Measurements from ENCODE around the gene TAX1BP1. TPM values are rescaled to one million over a fixed set of nuclear protein-coding genes. Genes with fewer than 3 reads are reported as not detected.

Gene TAX1BP1
- total and polyA plus RNA-seq, 2 experiments from 2014 or later, result 47.6 to 91.4 TPM

DNA sequence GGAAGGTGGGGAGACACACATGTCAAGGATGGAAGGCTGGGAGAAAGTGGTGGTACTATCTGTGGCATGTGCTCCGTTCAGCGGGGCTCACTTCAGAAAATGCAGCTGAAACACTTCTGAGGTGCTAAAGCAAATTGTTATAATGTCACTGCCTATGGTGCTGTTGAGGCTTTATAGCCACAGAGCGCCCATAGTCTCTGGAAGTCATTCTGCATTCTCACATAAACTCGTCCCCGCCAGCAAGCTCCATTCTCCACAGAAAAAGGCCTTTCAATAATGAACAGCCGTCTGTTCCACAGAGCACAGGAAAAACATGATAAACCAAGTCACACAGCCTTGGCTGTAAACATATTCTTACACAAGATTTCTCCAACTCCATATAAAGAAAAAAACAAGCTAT is 131.9 kb downstream of the TAX1BP1 start:
- Histone ChIP-seq H3K27me3 (no peaks in the 10 kb centered on the region), H3K36me3 (no peaks in the 10 kb centered on the region), H3K4me1 (ENCODE audit: low read depth) (no peaks in the 10 kb centered on the region), H3K4me3 (no peak overlapping the region), H3K27ac (no peak overlapping the region), H3K9me3 (ENCODE audit: low read depth) (no peaks in the 10 kb centered on the region)
- no peak for TF ChIP-seq CTCF (IDR thresholded peaks at IDR 0.05; ENCODE audit: low read depth, low read length)
- no peak for DNase-seq (ENCODE audit: low read depth in 1 of 2, low spot score in 1 of 2)

DNA sequence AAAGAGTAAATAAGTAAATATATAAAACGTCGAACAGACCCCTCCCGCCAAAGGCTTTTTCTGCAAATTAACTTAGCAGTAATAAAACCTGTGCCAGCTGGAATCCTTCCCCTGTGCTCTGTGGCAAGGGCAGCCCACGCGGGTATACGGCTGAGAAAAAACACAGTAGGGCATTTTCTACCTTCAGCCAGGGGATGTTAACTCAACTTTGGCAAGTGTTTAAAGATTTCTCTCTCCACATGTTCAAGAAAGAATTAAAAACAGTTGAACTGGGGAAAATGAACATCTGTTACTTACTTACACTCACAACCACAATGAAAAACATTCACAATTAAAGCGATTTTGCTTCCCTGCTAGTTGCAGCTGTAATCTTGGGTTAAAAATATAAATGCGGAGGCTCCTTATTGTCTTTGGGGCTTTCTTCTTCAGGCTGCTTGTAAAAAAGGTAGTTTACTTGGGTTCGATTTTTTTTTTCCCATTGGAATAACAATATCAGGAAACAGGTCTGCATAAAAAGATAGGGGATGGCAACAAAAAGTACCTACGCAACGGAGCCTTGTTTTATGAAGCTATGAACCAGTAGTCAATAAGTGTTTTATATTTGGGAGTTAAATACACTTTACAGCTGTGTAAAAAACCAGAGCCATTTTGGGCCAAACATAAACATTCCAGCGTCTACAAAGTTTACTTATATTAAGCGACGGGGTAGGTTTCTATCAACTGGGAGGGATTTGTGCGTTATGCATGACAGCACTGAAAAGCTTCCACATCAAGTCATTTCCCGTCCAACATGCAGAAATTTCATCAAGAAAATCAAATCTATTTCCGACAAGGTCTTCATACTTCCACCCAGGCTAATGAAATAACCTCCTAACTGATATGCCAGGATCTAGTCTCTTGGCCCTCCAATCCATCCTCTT is 132.7 kb downstream of the TAX1BP1 start:
- Histone ChIP-seq H3K4me3 (no peak overlapping the region), H3K36me3 (no peaks in the 10 kb centered on the region), H3K27me3 (no peaks in the 10 kb centered on the region), H3K9me3 (ENCODE audit: low read depth) (no peaks in the 10 kb centered on the region), H3K4me1 (ENCODE audit: low read depth) (no peaks in the 10 kb centered on the region), H3K27ac (no peak overlapping the region)
- TF ChIP-seq CTCF (IDR thresholded peaks at IDR 0.05; ENCODE audit: low read depth, low read length), result no peak
- peak in 1 of 2 donors; percentile 7 for DNase-seq (ENCODE audit: low read depth in 1 of 2, low spot score in 1 of 2)

DNA sequence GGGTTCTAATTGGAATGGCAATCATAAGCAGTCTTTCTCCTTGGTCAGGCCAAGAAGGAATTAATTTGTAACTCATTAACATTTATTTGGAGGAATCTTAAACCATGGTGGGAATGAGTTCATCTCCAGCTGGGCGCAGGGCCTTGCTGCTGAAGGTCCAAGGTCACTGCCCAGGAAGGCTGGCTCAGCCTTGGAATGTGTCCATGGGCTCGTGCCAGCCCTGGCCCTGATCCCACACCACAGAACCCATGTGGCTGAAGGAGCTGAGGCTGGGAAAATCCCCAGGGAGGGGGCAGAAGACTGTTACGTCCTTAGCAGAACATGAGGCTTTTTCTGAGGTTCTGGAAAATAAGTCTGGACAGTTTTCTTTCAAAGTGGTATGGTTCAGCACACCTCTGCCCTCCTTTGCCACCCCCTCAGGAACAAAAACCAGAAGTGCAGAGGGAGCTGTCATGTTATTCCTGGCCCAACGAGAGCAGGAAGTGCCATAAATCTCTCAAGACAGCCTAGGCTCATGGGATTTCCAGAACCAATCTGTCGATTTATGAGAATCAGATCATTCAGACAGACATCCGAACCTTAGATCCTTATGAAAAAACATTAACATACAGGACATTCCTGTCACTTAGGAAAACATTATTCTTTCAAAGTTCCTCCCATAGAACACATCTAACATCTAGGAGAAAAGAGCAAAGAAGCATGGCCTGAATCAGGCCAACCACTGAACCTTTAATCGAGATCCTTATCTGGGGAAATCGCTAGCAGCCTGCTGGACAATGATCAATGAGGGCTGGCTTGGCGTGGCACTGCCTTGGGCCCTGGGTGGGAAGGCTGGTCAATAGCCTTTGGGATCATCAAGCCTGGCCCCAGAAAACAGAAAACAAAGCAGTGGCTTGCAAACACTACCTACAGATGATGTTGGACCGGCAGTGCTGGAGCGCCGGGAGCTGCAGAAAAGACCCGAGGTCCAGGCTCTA is 134.3 kb downstream of the TAX1BP1 start:
- Histone ChIP-seq H3K9me3 (ENCODE audit: low read depth) (no peaks in the 10 kb centered on the region), H3K36me3 (no peaks in the 10 kb centered on the region), H3K27ac (no peak overlapping the region), H3K27me3 (no peaks in the 10 kb centered on the region), H3K4me1 (ENCODE audit: low read depth) (no peaks in the 10 kb centered on the region), H3K4me3 (no peak overlapping the region)
- peak in 1 of 2 donors; percentile 63 for DNase-seq (ENCODE audit: low read depth in 1 of 2, low spot score in 1 of 2)
- no peak for TF ChIP-seq CTCF (IDR thresholded peaks at IDR 0.05; ENCODE audit: low read depth, low read length)

- no peak for TF ChIP-seq CTCF (IDR thresholded peaks at IDR 0.05; ENCODE audit: low read depth, low read length)
- H3K4me1 ChIP-seq (ENCODE audit: low read depth), result no peaks in the 10 kb centered on the region
- DNase-seq (ENCODE audit: low read depth in 1 of 2, low spot score in 1 of 2), result no peak
- no peak overlapping the region for H3K27ac ChIP-seq
- H3K9me3 ChIP-seq (ENCODE audit: low read depth), result no peaks in the 10 kb centered on the region
- no peaks in the 10 kb centered on the region for H3K27me3 ChIP-seq
- no peaks in the 10 kb centered on the region for H3K36me3 ChIP-seq
- H3K4me3 ChIP-seq, result no peak overlapping the region
Measured at GRCh38 chr7:27875061-27875460, 135.1 kb downstream of the TAX1BP1 start.

DNA sequence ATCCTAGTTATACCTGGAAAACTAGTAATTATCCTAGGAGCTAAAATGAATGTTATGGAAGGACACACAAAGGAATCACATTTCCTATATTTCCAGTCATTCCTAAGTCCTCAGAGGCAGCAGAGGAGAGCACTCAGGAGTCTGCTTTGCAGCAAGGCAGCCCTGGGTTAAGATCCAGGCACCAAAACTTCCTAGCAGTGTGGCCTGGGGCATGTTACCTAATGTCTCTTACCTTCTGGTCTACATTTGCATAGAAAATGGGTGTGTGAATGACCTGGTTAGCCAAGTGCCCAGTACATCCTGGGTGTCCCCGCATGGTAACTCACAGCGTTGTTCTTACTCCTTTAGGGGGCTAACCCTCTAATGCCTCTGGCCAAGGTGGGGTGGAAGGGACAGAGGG is 135.9 kb downstream of the TAX1BP1 start:
- Histone ChIP-seq H3K4me3 (no peak overlapping the region), H3K36me3 (no peaks in the 10 kb centered on the region), H3K27ac (no peak overlapping the region), H3K4me1 (ENCODE audit: low read depth) (no peaks in the 10 kb centered on the region), H3K9me3 (ENCODE audit: low read depth) (no peaks in the 10 kb centered on the region), H3K27me3 (no peaks in the 10 kb centered on the region)
- no peak for TF ChIP-seq CTCF (IDR thresholded peaks at IDR 0.05; ENCODE audit: low read depth, low read length)
- DNase-seq (ENCODE audit: low read depth in 1 of 2, low spot score in 1 of 2), result no peak
